Testis (tissue), 3 donors: ENCODE data around the gene HIPK2. TPM values are rescaled to one million over a fixed set of nuclear protein-coding genes. Genes with fewer than 3 reads are reported as not detected.
A peak's percentile ranks its signal among the peaks of the same experiment; 100 is the strongest.

Source experiments
- DNase-seq: peaks from one replicate; pipeline ENCODE4 v3.0.0-alpha.2; 2019
- H3K27ac ChIP-seq, 2 donors: fragments of 200-600 bp; sonication (generic); one replicate each; pipeline ENCODE4 v1.5.1; 2019
- H3K27me3 ChIP-seq: fragments of 200-600 bp; sonication (generic); one replicate; pipeline ENCODE4 v1.5.1; 2019
- H3K36me3 ChIP-seq: fragments of 200-600 bp; sonication (generic); one replicate; pipeline ENCODE4 v1.5.1; 2017; ENCODE audit warnings: low read depth; ENCODE audit errors: missing control alignments
- H3K4me1 ChIP-seq: fragments of 200-600 bp; sonication (generic); one replicate; pipeline ENCODE4 v1.5.1; 2019
- H3K4me3 ChIP-seq, 2 donors: fragments of 200-600 bp; sonication (generic); one replicate each; pipeline ENCODE4 v1.5.1; 2017 to 2019
- H3K9me3 ChIP-seq: fragments of 200-600 bp; sonication (generic); one replicate; pipeline ENCODE4 v1.5.1; 2017
- POLR2A ChIP-seq: fragments of 450-650 bp; IDR thresholded peaks from one replicate; pipeline ENCODE4 v1.6.1; 2017; ENCODE audit warnings: antibody characterized with exemption, mild to moderate bottlenecking, moderate library complexity
- WGBS, 2 donors: methylation state at CpG; one replicate each; pipeline ENCODE4 v1.1.5; 2018; 5-methylcytosine and 5-hydroxymethylcytosine counted together
- intact Hi-C: fragments of 100-400 bp; cut with DNase I; formaldehyde crosslinking; loops from one replicate; pipeline ENCODE4 v1.15.1; 2023; ENCODE audit warnings: low total_unique reads
- polyA plus RNA-seq: library from polyadenylated mRNA; stranded (reverse); fragments of 350-450 nt; fragmentation: Illumina TruSeq; extraction: RNeasy Lipid Tissue Mini Kit (QIAGEN cat#74804); gene quantifications from one replicate; pipeline ENCODE4 v1.2.3, GENCODE V29; 2014; ENCODE audit warnings: low read depth, low replicate concordance; ENCODE audit not compliant: insufficient read depth
- total RNA-seq, 2 donors: library from RNA; depleted of rRNA; stranded (reverse); fragments of >200 nt; gene quantifications; one replicate each; pipeline ENCODE4 v1.2.3, GENCODE V29; 2016
- TF ChIP-seq, protein P1 (sequence below), 3 experiments: fragments of 450-650 bp in 2 of 3; fragments of 200-600 bp in 1 of 3; sonication (generic) in 1 of 3; IDR thresholded peaks; one replicate each; pipeline ENCODE4 v1.5.1; 2016 to 2019; ENCODE audit warnings: antibody characterized with exemption in 3 of 3, mild to moderate bottlenecking in 2 of 3, moderate library complexity in 1 of 3

The HIPK2 gene
- total and polyA plus RNA-seq, 3 donors from 2014 or later: 6.3 to 22.4 (median 17.8) TPM

DNA sequence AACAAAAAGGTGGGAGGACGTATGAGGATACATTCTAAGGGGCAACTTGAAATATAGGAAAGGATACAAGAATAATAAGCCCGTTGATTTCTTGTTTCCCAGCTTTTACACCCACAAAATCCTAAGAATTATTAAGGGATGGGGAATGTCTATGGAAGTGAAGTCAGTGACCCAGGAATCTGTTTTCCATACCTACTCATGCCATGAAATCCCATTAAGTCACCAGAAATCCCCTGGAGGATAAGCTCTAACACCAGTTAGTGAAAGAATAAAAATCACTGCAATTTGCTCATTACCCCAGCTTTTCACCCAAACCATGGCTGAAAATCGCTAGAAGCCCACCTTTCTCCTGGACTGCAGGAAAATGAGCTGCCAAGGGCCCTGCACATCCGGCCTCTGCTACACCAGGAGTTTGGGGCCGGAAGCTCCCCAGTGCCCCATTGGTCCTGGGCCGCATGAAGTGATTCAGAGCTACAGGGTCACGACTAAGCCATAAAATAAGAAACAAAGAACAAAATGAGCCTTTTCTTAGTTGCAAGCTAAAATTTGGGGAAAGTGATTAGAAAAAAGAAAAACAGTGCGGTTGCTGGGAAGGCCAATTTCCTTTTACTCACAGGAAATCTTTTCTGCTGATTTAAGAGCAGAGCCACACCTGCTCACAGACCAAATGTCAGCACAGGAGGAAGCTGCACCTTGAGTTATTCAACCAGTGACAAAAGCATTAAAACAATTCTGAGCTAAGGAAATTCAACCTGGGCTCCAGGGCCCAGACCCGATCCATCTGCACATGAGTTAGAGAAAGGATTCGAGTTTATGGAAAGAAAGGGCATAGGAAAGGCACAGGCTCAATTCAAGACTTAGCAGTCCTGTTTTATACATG, 40.3 kb downstream of the HIPK2 start:
- no peak for DNase-seq
- H3K36me3 ChIP-seq: no peaks in the 10 kb centered on the region
- H3K27ac ChIP-seq: peak overlapping the region in 1 of 2 donors; percentile 12
- WGBS, 2 donors: 79 to 85% methylated on average over 10 of the region's 10 CpGs
- no peak overlapping the region for H3K4me3 ChIP-seq
- intact Hi-C loops: no loop called here
- H3K27me3 ChIP-seq: no peaks in the 10 kb centered on the region
- H3K4me1 ChIP-seq: peaks cover 4% of the 10 kb centered on the region
- no peaks in the 10 kb centered on the region for H3K9me3 ChIP-seq
- TF ChIP-seq POLR2A: no peak
- TF ChIP-seq, protein P1, sequence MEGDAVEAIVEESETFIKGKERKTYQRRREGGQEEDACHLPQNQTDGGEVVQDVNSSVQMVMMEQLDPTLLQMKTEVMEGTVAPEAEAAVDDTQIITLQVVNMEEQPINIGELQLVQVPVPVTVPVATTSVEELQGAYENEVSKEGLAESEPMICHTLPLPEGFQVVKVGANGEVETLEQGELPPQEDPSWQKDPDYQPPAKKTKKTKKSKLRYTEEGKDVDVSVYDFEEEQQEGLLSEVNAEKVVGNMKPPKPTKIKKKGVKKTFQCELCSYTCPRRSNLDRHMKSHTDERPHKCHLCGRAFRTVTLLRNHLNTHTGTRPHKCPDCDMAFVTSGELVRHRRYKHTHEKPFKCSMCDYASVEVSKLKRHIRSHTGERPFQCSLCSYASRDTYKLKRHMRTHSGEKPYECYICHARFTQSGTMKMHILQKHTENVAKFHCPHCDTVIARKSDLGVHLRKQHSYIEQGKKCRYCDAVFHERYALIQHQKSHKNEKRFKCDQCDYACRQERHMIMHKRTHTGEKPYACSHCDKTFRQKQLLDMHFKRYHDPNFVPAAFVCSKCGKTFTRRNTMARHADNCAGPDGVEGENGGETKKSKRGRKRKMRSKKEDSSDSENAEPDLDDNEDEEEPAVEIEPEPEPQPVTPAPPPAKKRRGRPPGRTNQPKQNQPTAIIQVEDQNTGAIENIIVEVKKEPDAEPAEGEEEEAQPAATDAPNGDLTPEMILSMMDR (IDR thresholded peaks at IDR 0.05): no peak

DNA sequence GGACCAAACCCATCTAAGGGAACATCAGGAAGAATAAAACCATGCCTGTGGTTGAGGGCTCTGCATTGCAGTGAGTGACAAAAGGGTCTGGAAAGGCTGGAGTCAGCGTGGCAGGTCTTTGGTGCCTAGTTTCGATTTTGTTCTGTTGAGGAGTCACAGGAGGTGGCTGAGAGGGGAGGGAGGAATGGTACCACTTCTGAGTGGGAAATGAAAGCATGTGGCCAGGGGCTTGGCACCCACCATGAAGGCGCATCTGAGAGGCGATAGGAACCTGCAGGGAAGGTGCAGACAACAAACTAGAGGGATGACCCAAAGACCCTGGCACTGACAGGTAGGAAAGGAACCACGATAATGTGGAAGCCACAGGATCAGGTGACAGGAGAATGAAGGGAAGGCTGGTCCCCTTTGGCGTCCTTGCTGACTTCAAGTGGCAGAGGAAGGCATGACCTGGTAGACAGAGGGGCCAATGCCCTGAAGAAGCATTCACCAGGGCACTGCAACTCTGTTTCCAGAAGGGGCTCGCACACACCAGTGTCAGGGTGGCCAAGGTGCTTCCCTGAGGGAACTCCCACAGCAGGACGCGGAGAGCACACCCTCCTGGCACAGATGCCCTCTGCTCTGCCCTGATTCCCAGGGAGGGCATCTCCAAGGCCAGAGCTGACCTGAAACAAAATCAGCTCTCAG, 41.7 kb downstream of the HIPK2 start:
- no peak for DNase-seq
- Histone ChIP-seq H3K36me3 (no peaks in the 10 kb centered on the region), H3K9me3 (no peaks in the 10 kb centered on the region), H3K4me3 (no peak overlapping the region), H3K27me3 (no peaks in the 10 kb centered on the region), H3K4me1 (peaks cover 19% of the 10 kb centered on the region), H3K27ac (no peak overlapping the region)
- 91 to 95% methylated on average over 9 of the region's 9 CpGs for WGBS, 2 donors
- intact Hi-C loops: no loop called here
- TF ChIP-seq, protein P1 (IDR thresholded peaks at IDR 0.05): no peak
- no peak for TF ChIP-seq POLR2A

DNA sequence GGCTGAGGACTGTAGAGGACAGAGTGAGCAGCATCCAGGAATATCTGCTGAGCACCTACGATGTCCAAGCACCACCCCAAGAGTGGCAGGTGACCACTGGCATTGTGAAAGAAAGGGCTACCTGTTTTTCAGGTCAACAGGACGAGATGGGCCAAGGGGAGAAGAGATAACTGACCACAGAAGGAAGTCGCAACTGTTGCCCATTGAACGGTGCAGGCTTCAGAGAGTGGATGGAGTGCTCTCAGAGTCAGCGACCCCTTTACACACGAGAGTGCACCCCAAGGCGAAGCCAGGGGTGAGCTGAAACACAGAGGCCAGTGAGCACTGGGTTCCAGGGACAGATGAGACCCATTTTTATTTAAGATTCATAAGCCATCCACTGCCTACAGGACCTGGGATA, 42.3 kb downstream of the HIPK2 start:
- WGBS, 2 donors: 93 to 94% methylated on average over 7 of the region's 7 CpGs
- peak overlapping the region in 1 of 2 donors; percentile 21 for H3K27ac ChIP-seq
- no peak for DNase-seq
- H3K4me3 ChIP-seq: no peak overlapping the region
- H3K27me3 ChIP-seq: no peaks in the 10 kb centered on the region
- TF ChIP-seq, protein P1 (IDR thresholded peaks at IDR 0.05): no peak
- TF ChIP-seq POLR2A: no peak
- no peaks in the 10 kb centered on the region for H3K9me3 ChIP-seq
- intact Hi-C loops: no loop called here
- no peaks in the 10 kb centered on the region for H3K36me3 ChIP-seq
- H3K4me1 ChIP-seq: peaks cover 22% of the 10 kb centered on the region

DNA sequence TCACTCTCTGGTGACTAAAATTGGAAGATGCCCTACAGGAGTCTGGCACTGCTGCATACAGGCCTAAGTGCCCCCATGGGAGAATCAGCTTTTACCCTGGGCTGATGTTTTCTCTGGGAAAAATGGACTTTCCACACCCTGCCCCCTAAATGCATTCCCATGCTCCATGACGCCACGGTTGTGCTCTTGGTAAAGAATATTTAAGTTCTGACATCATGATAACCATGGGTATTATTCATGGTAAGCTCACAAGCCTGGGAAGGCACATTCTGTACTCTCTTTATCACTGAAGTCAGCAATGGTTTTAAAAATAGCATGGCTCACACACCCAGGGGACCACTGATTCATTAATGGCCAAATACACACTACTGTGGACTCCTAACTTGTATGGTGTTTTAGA, 43.4 kb downstream of the HIPK2 start:
- peaks cover 22% of the 10 kb centered on the region for H3K4me1 ChIP-seq
- peak; percentile 64 for DNase-seq
- no peaks in the 10 kb centered on the region for H3K27me3 ChIP-seq
- H3K4me3 ChIP-seq: no peak overlapping the region
- TF ChIP-seq, protein P1 (IDR thresholded peaks at IDR 0.05): no peak
- TF ChIP-seq POLR2A: no peak
- 35 to 46% methylated on average over 2 of the region's 2 CpGs for WGBS, 2 donors
- H3K27ac ChIP-seq: peak overlapping the region in 1 of 2 donors; percentile 27
- no peaks in the 10 kb centered on the region for H3K9me3 ChIP-seq
- H3K36me3 ChIP-seq: no peaks in the 10 kb centered on the region
- intact Hi-C loops: no loop called here
